ENCODE measurements around the gene NOG.

DNA sequence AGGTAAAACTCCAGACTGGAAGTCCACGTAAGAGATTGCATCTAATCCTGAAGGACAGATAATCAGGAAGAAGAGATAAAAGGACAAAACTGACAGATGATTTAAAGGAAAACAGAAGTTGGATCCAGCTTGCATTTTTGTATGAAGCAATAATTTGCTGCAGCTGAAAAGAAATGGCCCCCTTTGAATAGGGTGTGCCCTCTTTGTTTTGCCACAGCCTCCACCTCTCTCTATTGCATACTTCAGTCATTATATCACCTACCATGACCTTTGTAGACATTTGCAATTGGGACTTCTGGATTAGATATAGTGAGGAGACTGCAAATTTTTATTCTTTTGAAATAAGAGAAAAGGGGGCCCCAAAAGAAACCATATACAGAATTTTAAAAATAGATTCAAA lies 8.1 kb downstream of the NOG start:
- TF ChIP-seq, protein P1, sequence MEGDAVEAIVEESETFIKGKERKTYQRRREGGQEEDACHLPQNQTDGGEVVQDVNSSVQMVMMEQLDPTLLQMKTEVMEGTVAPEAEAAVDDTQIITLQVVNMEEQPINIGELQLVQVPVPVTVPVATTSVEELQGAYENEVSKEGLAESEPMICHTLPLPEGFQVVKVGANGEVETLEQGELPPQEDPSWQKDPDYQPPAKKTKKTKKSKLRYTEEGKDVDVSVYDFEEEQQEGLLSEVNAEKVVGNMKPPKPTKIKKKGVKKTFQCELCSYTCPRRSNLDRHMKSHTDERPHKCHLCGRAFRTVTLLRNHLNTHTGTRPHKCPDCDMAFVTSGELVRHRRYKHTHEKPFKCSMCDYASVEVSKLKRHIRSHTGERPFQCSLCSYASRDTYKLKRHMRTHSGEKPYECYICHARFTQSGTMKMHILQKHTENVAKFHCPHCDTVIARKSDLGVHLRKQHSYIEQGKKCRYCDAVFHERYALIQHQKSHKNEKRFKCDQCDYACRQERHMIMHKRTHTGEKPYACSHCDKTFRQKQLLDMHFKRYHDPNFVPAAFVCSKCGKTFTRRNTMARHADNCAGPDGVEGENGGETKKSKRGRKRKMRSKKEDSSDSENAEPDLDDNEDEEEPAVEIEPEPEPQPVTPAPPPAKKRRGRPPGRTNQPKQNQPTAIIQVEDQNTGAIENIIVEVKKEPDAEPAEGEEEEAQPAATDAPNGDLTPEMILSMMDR (IDR thresholded peaks at IDR 0.05; ENCODE audit: low read depth, low read length) = no peak
- no peak for TF ChIP-seq MYC (IDR thresholded peaks at IDR 0.05; ENCODE audit: low read depth, low read length)
- TF ChIP-seq, protein P2, sequence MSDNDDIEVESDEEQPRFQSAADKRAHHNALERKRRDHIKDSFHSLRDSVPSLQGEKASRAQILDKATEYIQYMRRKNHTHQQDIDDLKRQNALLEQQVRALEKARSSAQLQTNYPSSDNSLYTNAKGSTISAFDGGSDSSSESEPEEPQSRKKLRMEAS (IDR thresholded peaks at IDR 0.05; ENCODE audit: low read depth, low read length) = no peak

Data from NB4 (cell line).